ENCODE data around the gene CBLC.

The CBLC gene

DNA sequence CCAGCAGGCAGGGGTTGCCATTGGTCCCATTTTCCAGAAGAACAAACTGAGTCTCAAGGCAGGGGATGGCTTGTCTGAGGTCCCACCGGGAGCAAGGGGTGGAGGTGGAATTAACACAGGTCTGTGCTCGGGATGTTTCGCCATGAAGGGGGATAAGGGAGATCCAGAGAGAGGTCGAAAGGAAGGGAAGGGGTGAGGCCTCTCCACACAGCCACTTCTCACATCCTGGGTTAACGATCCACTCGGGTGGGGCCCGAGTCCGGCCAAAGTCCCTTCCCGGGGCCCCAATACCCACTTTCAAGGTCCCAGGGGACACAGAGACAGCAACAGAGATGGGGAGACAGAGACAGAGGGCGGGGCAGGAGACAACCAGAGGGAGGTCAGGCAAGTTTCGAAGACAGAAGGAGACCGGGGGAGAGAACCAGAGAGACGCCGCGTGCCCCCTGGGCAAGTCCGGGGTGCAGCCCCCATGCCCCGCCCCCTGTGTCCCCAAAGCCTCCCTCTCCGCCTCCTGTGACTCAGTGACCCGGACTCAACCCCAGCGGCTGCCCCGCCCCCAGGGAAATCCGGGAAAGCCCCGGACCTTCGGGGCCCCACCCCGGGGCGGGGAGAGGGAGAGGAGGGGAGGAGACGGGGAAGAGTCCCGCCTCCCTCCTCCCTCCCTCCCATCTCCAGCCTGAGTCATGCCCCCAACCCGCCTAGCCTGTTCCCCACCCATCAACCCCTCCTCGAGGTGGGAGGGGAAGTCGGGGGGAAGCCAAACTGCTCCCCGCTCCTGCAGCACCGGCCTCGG is 30.5 kb upstream of the CBLC start:
- DNase-seq = peak; percentile 92 to 94

DNA sequence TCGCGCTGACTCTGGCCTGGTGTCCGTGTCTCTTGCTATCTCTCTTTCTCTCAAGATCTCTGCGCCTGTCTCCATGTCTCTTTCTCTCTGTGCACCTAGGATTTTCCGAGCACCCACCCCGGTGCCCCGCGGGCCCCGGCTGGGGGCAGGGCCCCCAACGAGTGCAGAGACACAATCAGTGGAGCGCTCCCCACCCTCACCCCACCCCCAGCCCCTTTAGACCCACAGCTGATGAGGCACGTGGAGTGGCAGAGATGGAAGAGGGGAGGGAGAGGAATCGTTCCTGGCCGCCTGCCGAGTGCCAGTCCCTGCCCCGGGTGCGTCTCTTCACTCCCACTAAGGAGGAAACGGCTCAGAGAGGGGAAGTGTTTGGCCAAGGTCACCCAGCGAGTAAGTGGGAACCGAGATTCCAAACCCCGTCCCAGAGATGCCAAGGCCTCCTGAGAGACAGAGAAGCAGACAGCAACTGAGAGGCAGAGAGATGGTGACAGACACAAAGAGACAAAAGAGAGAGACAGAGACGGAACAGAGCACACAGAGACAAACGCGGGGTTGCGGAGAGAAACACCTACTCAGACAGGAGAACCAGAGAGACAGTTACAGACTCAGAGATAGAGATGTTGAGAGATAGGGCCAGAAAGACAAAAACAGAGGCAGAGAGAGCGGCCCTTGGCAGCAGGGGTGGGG is 29.8 kb upstream of the CBLC start:
- DNase-seq = peak in 1 of 2 donors; percentile 58

DNA sequence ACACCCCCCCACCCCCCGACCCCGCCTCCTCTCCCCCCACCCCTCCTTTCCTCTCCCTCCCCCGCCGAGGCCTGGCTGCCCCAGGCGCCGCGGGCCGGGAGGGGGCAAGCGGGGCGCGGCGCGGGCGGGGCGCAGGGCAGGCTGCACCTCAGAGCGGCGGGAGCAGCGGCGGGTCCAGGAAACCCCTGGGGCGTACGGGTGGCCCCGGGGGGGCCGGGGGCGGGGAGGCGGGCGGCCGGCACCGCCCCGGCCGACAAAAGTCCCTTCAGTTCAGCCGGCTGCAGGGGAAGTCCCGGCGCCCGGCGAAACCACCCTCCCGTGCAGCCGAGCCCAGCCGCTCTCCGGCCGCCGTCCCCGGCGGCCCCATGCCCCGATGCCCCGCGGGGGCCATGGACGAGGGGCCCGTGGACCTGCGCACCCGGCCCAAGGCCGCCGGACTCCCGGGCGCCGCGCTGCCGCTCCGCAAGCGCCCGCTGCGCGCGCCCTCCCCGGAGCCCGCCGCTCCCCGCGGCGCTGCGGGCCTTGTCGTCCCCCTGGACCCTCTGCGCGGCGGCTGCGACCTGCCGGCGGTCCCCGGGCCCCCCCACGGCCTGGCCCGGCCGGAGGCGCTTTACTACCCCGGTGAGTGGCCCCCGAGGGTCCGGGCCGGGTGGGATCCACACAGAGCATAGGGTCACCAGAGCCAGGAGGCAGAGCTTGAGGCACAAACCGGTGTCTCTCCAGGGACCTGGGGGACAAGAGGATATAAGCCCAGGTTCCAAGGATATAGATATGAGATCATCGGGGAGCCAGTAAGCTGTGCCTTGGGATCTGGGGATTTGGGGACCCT is 29.1 kb upstream of the CBLC start, which contains the start of gene BCL3:
Gene BCL3 (plus strand): TSS at position 283 of the 829 bp plus-strand sequence. CDS start 83 bp downstream, at position 366.
- DNase-seq = peak; percentile 88 to 90

DNA sequence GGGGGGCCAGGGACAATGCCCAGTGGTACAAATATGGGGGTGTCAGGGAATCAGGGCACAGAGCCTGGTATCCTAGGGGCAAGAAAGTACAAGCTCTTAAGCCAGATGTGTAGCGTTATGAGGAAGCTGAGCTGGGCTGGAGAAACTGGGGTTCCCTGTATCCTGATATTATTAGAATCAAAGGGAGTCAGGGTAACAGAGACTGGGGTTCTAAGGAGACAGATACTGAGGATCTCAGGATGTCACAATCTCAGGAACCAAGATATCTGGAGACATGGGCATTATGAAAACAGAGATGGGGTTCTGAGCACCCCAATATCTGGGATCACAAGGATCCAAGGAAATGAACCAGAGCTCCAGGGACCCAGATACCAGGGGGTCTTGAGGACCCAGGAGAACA is 28.4 kb upstream of the CBLC start:
- no peak for DNase-seq

DNA sequence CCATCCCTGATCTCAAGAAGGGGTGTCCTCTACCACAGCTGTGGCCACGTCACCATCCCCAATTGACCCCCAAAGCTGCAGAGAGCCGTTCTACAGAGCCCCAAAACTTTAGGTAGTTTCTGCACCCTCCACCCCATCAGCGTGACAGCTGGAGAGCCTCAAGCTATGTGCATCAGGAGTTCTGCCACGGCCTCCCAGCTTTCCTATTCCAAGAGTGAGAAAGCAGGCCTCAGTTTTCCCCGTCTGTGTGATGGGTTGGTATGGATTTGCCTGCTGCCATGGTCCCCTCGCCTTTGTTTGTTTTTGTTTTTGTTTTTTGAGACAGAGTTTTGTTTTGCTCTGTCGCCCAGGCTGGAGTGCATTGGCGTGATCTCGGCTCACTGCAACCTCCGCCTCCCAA is 27.7 kb upstream of the CBLC start:
- DNase-seq = no peak

DNA sequence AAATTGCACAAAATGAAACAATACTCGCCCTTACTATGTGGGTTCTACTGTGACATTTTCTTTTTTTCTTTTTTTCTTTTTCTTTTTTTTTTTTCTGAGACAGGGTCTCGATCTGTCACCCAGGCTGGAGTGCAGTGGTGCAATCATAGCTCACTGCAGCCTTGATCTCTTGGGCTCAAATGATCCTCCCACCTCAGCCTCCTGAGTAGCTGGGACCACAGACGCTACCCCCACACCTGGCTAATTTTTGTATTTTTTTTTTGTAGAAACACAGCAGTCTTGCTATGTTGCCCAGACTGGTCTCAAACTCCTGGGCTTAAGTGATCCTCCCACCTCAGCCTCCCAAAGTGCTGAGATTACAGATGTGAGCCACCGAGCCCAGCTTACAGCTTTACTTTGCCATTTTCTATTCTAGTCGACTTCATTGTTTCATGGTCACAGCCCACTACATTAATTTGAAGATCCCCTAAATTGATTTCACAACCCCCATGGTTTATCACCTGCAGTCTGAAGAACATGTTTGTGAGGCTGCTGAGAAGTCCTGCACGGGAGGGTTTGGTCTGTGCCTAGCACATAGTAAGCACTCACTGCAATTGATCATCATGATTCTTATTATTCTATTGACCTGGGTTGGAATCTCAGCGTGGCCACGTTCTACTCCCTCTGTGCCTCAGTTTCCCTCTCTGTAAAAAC is 25.4 kb upstream of the CBLC start:
- DNase-seq = no peak

DNA sequence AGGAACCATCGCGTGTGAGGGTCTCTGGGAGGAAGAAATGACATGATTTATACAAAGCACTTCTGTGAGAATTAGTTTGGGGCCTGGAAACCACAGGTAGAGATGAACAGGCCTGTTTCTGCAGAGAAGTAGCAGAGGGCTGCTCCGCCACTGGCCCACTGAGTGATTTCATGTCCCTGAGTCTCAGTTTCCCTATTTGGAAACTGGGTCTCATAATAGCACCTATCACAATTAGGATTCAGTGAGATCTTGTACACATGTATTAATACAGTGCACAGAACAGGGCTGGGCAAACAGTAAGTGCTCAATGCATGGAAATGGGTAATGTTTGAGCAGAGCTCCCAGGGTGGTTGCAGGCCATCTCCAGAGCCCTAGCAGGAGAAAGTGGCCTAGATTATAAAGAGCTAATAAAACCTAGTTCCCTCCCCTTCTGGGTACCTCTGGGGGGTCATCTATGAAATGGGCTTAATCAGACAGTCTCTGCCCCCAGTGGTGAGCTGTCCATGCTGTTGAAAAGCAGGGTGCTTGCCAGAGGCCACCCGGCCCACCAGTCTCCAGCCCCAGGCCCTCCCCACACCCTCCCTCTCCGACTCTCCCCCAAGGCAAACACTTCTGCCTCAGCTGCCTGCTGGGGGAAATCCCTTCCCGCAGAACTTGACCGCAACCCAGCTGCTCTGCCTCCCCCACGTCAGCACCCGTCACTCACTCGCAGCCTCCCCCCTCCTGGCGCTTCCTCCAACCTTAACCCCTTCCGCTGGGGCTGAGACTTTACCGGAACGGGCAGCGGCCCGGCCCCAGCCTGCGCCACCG is 24.7 kb upstream of the CBLC start:
- DNase-seq = peak; percentile 96 to 97

DNA sequence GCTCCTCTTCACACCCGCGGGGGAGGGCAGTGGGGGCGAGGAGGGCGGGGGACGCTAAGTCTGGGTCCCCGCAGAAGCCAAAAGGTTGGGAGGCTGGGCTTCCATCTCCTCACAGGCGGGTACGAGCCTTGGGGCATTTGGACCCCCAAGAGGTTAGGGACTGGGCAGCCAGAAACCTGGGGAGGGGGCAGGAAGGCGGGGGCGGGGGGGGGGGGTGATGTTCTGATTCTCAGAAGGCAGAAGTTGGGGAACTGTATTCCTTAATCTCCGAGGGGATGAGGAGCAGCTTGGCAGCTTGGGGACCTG is 24.1 kb upstream of the CBLC start:
- no peak for DNase-seq

DNA sequence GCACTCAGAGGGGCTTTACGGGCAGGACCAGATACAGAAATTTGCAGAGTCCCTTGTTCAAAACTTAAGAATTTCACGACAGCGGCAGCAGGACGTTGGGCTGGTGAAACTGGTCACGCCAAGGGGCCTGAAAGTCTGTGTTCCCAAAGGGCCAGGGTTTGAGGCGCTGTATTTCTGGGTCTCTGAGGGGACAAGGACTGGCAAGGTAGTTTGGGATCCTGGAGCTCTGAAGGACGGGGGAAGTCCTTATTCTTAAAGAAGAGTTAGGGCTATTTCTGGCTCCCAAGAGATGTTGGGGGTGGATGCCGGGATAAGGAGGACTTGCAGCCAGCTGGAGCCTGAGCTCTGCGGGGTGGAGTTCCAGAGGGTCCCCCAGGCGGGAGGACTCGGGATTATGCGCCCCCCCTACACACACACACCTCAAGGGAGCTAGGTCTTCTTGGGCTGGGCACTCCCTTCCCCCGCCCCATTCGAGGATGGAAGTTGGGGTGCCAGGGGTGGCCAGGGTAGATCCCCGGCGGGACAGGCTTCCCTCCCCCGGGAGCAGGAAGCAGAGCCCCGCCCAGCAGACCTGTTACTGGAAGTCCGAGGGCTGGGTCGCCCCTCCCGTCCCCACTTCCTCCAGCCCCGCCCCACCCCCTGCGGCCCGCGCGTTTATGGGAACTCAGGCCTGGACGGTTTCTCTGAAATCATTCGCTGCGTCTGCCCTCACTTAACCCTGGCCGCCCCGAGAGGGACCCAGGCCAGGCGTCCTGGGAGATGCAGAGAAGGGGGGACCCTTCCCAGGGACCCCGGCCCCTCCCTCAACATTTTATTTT is 23.5 kb upstream of the CBLC start:
- peak; percentile 80 to 86 for DNase-seq

DNA sequence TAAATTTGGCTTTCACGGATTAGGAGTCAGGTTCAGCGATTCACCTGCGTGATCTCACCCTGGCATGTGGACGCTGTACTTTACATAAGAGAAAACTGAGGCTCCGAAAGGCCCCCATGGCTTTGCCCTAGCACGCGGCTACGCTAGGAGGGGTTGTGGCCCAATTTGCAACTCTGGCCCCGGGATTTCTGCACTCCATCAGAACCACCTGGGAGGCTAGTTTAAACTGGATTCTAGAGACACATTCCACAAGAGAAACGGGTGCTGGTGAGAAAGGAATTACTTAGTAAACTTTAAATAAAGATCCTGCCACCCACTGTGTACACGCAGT is 23.0 kb upstream of the CBLC start:
- no peak for DNase-seq

DNA sequence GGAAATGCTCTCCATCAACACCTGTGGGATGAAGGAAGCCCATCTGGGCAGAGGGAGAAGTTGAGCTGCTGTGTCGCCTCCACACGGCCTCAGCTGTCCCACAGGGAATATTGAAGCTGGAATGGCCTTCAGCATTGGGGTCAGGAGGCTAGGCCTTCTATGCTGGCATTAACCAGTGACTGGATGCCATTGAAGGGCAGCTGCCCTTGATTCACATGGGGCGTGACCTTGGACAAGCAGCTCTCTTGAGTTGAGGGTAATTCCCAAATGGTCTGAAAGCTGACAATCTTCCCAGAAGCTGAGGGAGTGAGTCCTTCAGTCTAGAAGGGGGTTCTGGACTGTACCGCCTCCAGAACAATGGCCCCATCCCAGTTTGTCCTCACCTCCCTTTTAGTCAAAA is 22.5 kb upstream of the CBLC start:
- no peak for DNase-seq

DNA sequence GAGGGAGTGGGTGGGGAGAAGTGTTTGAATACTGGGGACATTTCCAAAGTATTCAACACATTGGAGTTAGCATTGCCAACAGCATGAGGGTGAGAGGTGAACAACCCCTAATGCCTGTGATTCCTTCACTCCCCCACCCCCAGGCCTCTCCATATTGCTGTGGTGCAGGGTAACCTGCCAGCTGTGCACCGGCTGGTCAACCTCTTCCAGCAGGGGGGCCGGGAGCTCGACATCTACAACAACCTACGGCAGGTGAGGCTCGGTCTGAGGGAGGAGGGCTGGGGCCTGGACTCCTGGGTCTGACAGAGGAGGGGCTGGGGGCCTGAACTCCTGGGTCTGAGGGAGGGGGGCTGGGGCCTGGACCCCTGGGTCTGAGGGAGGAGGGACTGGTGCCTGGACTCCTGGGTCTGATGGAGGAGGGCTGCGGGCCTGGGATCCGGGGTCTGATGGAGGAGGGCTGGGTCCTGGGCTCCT is 21.6 kb upstream of the CBLC start:
- DNase-seq = no peak

DNA sequence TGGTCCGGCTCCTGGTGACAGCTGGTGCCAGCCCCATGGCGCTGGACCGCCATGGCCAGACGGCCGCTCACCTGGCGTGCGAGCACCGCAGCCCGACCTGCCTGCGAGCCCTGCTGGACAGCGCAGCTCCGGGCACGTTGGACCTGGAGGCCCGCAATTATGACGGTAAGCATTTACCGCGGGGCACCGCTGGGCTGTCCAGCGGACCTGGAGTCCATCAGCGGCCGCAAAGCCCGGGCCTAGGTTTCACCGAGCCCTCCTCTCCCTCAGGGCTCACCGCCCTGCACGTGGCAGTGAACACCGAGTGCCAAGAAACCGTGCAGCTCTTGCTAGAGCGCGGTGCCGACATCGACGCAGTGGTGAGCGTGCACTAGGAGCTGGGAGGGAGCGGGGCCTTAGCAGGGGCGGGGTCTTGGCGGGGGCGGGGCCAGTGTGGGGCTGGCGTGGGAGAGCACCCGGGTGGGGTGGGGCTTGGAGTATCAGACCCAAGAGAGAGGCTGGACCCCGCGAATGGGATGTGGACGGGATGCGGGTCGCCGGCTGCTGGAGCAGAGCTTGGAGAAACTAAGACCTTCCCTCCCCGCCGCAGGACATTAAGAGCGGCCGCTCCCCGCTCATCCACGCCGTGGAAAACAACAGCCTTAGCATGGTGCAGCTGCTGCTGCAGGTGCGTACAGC is 20.5 kb upstream of the CBLC start:
- DNase-seq = no peak

DNA sequence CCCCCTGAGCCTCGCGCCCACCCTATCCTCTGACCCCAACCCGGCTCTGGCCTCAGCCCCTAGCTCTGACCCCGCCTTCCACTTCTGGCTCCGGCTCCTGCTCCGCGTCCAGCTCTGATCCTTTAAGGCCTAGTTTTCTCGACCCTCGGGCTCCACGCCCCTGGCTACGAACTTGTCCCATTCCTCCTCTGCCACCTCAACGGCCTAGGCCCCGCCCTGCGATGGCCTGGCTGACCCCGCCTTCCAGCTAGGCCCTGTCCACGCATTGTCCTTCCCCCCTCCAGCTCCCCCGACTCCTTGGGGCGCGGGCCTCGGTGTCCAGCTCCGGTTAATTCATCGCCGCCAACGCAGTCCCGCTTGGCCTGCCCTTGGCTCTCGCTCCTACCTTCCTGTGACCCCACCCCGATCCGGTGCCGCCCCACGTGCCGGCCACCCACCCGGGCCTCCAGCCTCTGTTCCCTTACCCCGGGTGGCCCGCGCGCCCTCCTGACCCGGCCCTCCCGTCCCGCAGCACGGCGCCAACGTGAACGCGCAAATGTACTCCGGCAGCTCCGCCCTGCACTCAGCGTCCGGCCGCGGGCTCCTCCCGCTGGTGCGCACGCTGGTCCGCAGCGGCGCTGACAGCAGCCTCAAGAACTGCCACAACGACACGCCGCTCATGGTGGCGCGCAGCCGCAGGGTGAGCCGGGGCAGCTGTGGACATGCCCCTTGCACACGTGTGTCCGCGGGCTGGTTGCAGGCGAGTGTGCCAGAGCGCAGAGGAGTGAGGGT is 19.8 kb upstream of the CBLC start:
- DNase-seq = no peak

DNA sequence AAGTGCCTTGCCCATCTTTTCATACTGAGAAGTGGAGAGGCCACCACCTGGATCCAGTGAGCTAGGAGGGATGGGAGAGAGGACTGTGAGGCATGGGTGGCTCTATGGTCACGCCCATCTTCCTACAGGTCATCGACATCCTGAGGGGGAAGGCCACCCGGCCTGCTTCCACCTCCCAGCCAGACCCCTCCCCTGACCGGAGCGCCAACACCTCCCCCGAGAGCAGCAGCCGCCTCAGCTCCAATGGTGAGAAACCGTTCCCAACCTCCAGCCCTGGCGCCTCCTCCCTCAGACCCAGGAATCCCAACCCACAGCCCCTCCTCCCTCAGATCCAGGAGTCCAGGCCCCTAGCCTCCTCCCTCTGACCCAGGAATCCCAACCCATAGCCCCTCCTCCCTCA is 19.1 kb upstream of the CBLC start:
- DNase-seq = no peak

DNA sequence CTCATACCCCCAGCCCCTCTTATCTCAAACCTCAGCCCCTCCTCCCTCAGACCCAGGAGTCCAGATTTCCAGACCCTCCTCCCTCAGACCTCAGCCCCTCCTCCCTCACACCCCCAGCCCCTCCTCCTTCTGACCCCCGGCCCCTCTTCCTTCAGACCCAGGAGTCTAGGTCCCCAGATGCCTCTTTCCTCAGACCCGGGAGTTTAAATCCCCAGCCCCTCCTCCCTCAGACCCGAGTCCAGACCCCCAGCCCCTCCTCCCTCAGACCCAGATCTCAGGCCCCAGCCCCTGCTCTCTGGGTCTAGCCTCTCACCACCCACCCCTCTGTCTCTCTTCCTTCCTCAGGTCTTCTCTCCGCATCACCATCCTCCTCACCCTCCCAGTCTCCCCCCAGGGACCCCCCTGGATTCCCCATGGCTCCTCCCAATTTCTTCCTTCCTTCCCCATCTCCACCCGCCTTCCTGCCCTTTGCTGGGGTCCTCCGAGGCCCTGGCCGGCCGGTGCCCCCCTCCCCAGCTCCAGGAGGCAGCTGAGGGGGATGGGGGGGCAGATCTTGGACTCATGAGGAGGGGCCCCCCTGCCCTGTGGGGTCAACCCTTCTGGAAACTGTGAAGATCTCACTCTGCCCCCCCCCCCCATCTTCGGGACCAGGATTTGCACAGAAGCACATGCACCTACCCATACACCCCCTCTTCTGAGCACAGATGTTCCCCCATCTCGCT is 18.4 kb upstream of the CBLC start:
- no peak for DNase-seq

DNA sequence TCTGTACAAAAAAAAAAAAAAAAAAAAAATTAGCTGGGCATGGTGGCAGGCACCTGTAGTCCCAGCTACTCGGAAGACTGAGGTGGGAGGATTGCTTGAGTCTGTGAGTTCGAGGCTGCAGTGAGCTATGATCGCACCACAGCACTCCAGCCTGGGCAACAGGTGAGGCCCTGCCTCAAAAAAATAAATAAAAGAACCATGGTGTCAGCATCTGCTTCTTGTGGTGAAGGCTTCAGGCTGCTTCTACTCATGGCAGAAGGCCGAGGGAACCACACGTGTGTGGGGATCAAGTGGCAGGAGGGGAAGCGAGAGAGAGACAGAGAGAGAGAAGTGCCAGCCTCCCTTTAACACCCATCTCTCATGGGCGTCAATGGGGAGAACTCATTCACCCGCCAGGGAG is 15.7 kb upstream of the CBLC start:
- DNase-seq = no peak

DNA sequence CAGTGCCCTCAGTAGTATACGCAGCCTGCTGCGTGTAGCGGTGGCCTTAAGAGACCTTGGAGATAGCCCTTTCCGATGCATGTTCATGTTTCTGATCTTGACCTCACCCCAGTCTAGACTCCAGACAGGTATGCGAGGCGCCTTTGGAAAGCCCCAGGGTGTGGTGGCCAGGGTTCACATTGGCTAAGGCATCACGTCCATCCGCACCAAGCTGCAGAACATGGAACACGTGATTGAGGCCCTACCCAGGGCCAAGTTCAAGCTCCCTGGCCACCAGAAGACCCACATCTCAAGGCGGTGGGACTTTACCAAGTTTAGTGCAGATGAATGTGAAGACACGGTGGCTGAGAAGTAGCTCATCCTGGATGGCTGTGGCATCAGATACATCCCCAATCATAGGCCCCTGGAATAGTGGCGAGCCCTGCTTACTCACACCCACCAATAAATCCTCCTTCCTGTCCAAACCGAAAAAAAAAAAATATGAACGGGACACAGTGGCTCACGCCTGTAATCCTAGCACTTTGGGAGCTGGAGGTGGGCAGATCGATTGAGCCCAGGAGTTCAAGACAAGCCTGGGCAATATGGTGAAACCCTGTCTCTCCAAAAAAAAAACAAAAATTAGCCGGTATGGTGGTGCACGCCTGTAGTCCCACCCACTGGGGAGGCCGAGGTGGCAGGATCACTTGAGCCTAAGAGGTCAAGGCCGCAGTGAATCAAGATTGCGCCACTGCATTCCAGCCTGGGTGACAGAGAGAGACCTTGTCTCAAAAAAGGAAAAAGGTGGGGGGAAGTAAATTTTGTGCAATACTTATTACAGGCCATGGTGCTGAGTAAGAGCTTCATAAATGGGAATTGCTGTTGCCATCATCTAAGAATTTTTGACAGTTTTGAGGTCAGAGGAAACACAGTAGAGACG is 12.4 kb upstream of the CBLC start:
- DNase-seq = peak in 1 of 2 donors; percentile 69

Data from CD4-positive, alpha-beta T cell treated with Interleukin-4 for 1 hour (primary cell).